ENCODE measurements around the gene EFHB. TPM values are rescaled to one million over a fixed set of nuclear protein-coding genes. Genes with fewer than 3 reads are reported as not detected.

EFHB gene
- total RNA-seq, 1 experiment from 2014 or later, result 0.30 TPM

GRCh38 chr3:19931180-19931692 lies 2.8 kb downstream of the EFHB start:
- ChIA-PET RAD21 (ENCODE audit: low non-redundant PET in 1 of 2, low total read pairs in 2 of 2, uncharacterized antibody in 2 of 2, unreplicated experiment in 2 of 2) (interaction anchor here in 1 of 2 experiments (0.6 kb wide), 1 partner anchor 45 kb away, joined by 3 read pairs; no protein-coding TSS in a partner anchor), POLR2A (no interaction called here), CTCF (no interaction called here)
- no peak for ATAC-seq
- H3K9ac ChIP-seq (ENCODE audit: low read length), result no peak overlapping the region
- H4K20me1 ChIP-seq (ENCODE audit: insufficient read depth), result no peaks in the 10 kb centered on the region
- BruUV-seq (replicated peaks), result no TSS peak
- no peak overlapping the region for H3K4me2 ChIP-seq (ENCODE audit: low read length)
- TF ChIP-seq POLR2A (IDR thresholded peaks at IDR 0.05; ENCODE audit: borderline replicate concordance, extremely low read depth, insufficient read depth, insufficient read length) (no peak), JUND (IDR thresholded peaks at IDR 0.05) (no peak), RAD21 (IDR thresholded peaks at IDR 0.05; ENCODE audit: low read depth) (no peak), ZFX (IDR thresholded peaks at IDR 0.05) (no peak), EGR1 (IDR thresholded peaks at IDR 0.05; ENCODE audit: low read depth) (no peak), EZH2 (IDR thresholded peaks at IDR 0.05) (no peak), SIN3A (IDR thresholded peaks at IDR 0.05; ENCODE audit: low read depth) (no peak), CEBPB (IDR thresholded peaks at IDR 0.05; ENCODE audit: low read depth) (no peak), MAX (IDR thresholded peaks at IDR 0.05) (no peak), EZH2phosphoT487 (IDR thresholded peaks at IDR 0.05; ENCODE audit: borderline replicate concordance) (no peak), YY1 (IDR thresholded peaks at IDR 0.05; ENCODE audit: extremely low read depth, insufficient replicate concordance, low read depth, low read length) (no peak), ELF1 (IDR thresholded peaks at IDR 0.05; ENCODE audit: borderline replicate concordance, low read depth) (no peak)
- no peaks in the 10 kb centered on the region for H3K9me3 ChIP-seq (ENCODE audit: control insufficient read depth in 1 of 2, insufficient read depth in 1 of 2, low read depth in 1 of 2, low read length in 2 of 2)
- no peak for DNase-seq (ENCODE audit: low read depth, low spot score)
- peak overlapping the region; percentile 2 for H2AFZ ChIP-seq (ENCODE audit: low read depth, low read length, poor library complexity, severe bottlenecking)
- H3K9me2 ChIP-seq (ENCODE audit: insufficient read depth), result no peaks in the 10 kb centered on the region
- no peaks in the 10 kb centered on the region for H3K36me3 ChIP-seq (ENCODE audit: control insufficient read depth in 1 of 2, insufficient read depth in 2 of 2, low read length in 2 of 2)
- H3K4me1 ChIP-seq (ENCODE audit: control insufficient read depth in 1 of 2, insufficient read depth in 2 of 2, low read length in 2 of 2), result peaks cover 0 to 16% of the 10 kb centered on the region in 2 experiments; a peak in 2 of 4 replicates
- H3K4me3 ChIP-seq (replicated peaks in 1 of 2; ENCODE audit: low read depth in 1 of 2, low read length in 2 of 2), result no peak overlapping the region
- no peaks in the 10 kb centered on the region for H3K79me2 ChIP-seq (ENCODE audit: insufficient read depth, low read length)
- no peak overlapping the region for H3K27ac ChIP-seq (ENCODE audit: low read depth, low read length)
- no peaks in the 10 kb centered on the region for H3K27me3 ChIP-seq (ENCODE audit: insufficient read depth, low read length)
- intact Hi-C loops (cut with micrococcal nuclease), result no loop called here

- no peak overlapping the region for H3K27ac ChIP-seq (ENCODE audit: low read depth, low read length)
- no TSS peak for BruUV-seq (replicated peaks)
- ATAC-seq (no peak), DNase-seq (ENCODE audit: low read depth, low spot score) (no peak)
- H3K4me1 ChIP-seq (ENCODE audit: control insufficient read depth in 1 of 2, insufficient read depth in 2 of 2, low read length in 2 of 2), result no peaks in the 10 kb centered on the region
- H3K4me3 ChIP-seq (replicated peaks in 1 of 2; ENCODE audit: low read depth in 1 of 2, low read length in 2 of 2), result no peak overlapping the region
- POLR2A ChIA-PET, result no interaction called here
- no peak overlapping the region for H2AFZ ChIP-seq (ENCODE audit: low read depth, low read length, poor library complexity, severe bottlenecking)
- CTCF ChIA-PET, result no interaction called here
- RAD21 ChIA-PET (ENCODE audit: low non-redundant PET in 1 of 2, low total read pairs in 2 of 2, uncharacterized antibody in 2 of 2, unreplicated experiment in 2 of 2), result no interaction called here
- no peak for TF ChIP-seq ELF1 (IDR thresholded peaks at IDR 0.05; ENCODE audit: borderline replicate concordance, low read depth)
- TF ChIP-seq EGR1 (IDR thresholded peaks at IDR 0.05; ENCODE audit: low read depth), result no peak
- TF ChIP-seq TCF7L2 (IDR thresholded peaks at IDR 0.05; ENCODE audit: borderline replicate concordance, extremely low read depth, insufficient read depth, insufficient read length), result no peak
- TF ChIP-seq POLR2A (IDR thresholded peaks at IDR 0.05; ENCODE audit: borderline replicate concordance, extremely low read depth, insufficient read depth, insufficient read length), result no peak
- TF ChIP-seq ZNF274 (IDR thresholded peaks at IDR 0.05; ENCODE audit: low read depth, low read length), result no peak
- TF ChIP-seq CBX3 (IDR thresholded peaks at IDR 0.05; ENCODE audit: low read depth), result no peak
- no peak for TF ChIP-seq EZH2 (IDR thresholded peaks at IDR 0.05)
- TF ChIP-seq CEBPB (IDR thresholded peaks at IDR 0.05; ENCODE audit: low read depth), result no peak
- no peaks in the 10 kb centered on the region for H3K79me2 ChIP-seq (ENCODE audit: insufficient read depth, low read length)
- H4K20me1 ChIP-seq (ENCODE audit: insufficient read depth), result no peaks in the 10 kb centered on the region
- H3K4me2 ChIP-seq (ENCODE audit: low read length), result no peak overlapping the region
- H3K9me2 ChIP-seq (ENCODE audit: insufficient read depth), result no peaks in the 10 kb centered on the region
- no peaks in the 10 kb centered on the region for H3K27me3 ChIP-seq (ENCODE audit: insufficient read depth, low read length)
- no peaks in the 10 kb centered on the region for H3K9me3 ChIP-seq (ENCODE audit: control insufficient read depth in 1 of 2, insufficient read depth in 1 of 2, low read depth in 1 of 2, low read length in 2 of 2)
- no peak overlapping the region for H3K9ac ChIP-seq (ENCODE audit: low read length)
- intact Hi-C loops (cut with micrococcal nuclease), result no loop called here
- H3K36me3 ChIP-seq (ENCODE audit: control insufficient read depth in 1 of 2, insufficient read depth in 2 of 2, low read length in 2 of 2), result no peaks in the 10 kb centered on the region
Measured at GRCh38 chr3:19920401-19921080, 13.5 kb downstream of the EFHB start.
